AG08396 (cell line): Measurements from ENCODE around the gene CAMTA1.
"Not testable (repeated sequence)": the region's sequence is repeated elsewhere in the genome, so short reads cannot be mapped to it uniquely, and the experiment has no call there.

Experiments used
- DNase-seq: peaks from one replicate; pipeline ENCODE4 v3.0.0; 2012; ENCODE audit warnings: low spot score, mixed read lengths

The CAMTA1 gene

DNA sequence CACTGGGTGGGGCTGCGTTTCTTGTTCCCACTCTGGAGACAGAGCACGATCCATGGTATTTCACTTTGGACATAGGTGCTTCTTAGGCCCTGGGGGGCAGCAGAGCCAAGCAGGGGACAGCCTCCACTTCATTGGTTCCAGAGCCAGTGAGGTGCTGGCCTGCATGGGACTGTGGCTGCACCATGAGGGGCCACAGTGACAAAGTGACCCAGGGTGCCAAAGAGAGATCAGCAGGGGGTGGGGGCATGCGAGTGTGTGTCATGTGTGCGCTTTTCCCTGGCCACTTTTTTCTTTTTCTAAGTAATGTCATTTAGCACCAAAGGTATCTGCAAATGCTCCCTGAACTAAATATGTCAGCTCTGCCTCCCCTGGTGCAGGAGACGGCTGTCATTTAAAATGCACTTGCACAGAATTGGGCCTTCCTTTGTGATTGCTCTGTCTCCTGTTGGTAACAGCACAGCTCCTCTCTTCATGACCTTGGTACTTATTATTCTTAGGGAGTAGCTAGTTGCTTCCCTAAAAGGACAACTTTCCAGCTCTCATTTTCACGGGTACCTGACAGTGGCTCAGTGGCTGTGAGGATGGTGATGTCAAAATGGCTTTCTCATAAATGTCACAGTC lies 910.4 kb downstream of the CAMTA1 start:
- no peak for DNase-seq

DNA sequence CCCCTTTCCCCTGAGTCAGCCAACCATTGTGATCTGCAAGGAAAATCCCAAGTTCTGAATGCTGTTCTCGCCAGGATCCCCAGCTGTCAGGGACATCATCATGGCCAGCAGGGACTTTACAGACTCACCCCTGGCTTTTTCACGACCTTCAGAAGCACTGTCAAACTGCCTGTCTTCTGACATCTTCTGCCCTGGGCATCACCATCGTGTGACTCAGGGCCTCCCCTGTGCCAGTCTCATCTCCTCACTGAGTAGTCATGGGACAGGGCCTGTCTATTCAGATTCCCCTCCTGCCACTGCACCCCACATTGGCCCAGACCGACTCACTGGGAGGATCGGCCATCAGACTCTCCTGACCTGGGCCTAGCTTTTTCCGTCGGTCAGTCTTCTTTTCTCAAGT lies 913.4 kb downstream of the CAMTA1 start:
- DNase-seq, result no peak

DNA sequence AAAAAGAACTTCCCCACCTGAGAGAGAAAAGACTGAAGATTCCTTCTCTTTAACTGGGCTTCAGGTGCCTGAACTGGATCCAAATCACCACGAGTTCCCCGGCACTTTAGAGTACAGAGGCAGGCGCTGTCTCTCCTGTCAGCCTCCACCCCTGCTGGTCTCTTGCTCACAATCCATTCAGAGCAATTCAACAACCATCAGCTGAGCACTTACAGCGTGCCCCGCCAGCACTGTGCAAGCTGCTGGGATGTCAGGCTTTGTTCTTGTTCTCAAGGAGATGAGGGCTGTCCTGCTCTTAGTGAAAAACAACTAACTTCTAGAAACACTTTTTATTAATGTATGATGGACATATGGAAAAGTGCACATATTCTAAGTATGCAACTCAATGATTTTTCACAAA lies 917.1 kb downstream of the CAMTA1 start:
- DNase-seq, result no peak

DNA sequence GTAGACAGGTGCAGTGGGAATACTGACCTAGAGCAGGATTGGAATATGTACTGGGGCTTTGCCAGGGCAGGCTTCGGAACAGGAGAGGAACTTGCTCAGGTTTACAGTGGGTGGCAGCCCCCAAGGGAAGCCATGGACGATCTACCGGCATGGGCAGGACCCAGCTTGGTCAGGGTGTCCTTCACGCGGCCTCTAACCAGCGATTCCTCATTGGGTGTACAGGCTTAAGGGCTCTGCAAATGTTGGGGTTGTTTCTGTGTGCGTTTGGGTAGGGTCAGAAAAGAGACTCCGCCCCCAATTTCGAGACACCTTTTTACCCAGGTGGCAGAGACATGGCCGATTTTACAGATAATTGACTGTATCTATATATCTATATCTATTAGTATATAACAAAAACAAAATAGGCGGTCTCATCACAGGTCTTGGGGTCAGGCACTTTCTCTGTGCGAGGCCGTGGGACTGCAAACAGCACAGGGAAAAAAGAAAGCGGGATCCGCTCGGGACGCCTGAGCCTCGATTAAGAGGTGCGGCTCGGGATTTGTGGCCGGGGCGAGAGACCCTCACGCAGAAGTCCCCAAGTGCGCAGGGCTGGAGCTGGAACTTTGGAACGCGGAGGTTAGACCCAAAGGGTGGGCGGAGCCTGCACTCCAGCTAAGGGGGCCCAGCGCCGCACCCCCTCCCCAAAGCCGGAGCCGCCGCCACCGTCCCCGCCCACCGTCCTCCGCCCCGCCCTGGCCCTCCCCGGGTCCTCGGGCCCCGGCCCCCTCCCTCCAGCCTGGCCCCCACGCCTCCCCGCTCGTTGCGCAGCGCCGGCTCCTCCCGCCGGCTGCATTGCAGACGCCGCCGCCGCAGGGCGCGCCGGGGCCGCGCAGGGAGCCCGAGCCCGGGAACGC lies 918.3 kb downstream of the CAMTA1 start:
- no peak for DNase-seq

DNA sequence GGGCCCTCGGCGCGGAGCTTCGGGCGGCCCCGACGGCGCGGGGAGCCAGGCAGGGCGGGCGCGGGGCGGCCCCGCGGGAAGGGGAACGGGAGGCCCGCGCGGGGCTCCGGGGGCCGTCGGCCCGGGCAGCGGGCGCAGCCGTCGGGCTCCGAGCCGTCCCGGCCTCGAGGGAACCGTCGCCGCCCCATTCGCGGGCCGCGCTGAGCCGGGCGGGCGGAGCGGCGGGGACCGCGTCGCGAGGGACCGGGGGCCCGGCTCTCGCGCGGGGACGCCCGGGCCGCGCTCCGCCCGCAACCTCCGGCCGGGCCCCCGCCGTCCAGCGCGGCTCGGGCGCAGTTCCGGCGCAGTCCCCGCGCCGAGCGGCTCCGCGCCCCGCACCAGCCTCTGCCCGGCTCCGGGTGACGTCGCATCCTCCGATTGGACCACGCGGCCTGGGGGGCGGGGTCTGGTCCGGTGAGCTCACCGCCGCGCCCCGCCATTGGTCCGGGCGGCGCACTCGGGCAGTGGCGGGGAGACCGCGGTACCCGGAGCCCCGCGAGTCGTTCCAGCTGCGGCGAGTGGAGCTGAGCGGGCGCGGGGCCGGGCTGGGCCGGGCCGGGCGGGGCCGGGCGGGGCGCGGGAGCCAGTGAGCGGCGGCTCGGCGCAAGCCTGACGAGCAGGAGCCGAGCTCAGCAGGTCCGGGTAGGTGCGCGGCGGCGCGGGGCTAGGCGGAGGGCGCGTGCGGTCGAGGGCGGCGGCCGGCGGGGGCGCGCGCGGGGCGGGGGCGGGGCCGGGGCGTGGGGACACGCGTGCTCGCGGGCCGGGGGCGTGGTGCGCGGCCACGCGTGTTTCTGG lies 919.2 kb downstream of the CAMTA1 start:
- DNase-seq, result peak; percentile 99

- DNase-seq, result no peak
Observed at GRCh38 chr1:7705048-7705907, 920.0 kb downstream of the CAMTA1 start.

DNA sequence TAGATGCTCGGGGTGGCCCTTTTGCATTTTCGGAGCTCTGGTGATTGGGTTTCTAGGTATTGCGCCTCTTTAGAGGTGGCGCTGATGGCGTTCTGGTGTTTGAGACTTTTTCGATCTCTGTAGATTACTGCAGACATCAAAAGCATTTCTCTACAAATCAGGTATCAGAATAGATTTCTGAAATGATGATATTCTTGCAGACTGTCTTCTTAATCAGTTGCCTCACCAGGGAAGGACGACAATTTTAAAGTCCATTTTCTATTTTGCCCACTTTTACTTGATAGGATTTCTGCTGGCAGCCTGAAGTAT lies 920.6 kb downstream of the CAMTA1 start:
- DNase-seq, result no peak

GRCh38 chr1:7707527-7707926 lies 922.3 kb downstream of the CAMTA1 start:
- no peak for DNase-seq

DNA sequence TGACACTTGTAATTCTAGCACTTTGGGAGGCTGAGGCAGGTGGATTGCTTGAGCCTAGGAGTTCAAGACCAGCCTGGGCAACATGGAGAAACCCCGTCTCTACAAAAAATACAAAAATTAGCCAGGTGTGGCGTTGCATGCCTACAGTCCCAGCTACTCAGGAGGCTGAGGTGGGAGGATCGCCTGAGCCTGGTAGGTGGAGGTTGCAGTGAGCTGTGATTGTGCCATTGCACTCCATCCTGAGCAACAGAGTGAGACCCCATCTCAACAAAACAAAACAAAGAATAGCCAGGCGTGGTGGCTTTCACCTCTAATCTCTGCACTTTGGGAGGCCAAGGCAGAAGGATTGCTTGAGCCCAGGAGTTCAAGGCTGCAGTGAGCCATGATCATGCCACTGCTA lies 922.8 kb downstream of the CAMTA1 start:
- DNase-seq, result not testable (repeated sequence)

GRCh38 chr1:7710859-7711258 lies 925.6 kb downstream of the CAMTA1 start:
- DNase-seq, result no peak

DNA sequence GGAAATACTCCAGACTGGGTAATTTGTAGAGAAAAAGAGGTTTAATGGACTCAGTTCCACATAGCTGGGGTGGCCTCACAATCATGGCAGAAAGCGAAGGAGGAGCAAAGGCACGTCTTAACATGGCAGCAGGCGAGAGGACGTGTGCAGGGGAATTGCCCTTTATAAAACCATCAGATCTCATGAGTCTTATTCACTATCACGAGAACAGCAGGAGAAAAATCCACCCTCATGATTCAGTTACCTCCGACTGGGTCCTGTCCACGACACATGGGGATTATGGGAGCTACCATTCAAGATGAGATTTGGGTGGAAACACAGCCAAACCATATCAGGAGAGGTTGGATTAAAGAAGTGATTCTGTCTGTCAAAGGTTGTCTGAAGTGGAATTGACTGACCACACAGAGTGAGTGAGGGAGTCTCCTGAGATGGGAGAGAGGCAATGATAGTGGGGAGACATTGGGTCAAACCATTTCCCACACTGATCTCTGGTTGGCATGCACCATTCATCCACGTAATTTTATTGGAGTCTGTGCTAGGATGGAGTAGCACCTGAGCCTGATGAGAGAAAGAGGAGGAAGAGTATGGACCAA lies 927.6 kb downstream of the CAMTA1 start:
- no peak for DNase-seq

DNA sequence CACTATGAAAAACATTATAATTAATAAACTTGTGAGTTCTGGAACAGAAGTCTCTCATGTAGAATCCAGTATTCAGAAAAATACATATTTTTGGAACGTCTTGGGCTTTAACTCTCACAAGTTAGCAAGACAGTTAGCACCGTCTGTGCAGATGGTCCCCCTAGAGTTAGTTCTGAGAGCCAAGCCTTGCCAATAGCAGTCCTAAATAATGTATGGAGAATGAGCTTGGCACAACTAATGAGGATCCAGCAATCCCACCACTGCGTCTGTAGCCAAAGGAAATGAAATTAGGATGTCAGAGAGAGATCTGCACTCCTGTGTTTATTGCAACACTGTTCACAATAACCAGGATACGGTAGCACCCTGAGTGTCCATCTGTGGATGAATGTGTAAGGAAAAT lies 931.3 kb downstream of the CAMTA1 start:
- DNase-seq, result no peak

DNA sequence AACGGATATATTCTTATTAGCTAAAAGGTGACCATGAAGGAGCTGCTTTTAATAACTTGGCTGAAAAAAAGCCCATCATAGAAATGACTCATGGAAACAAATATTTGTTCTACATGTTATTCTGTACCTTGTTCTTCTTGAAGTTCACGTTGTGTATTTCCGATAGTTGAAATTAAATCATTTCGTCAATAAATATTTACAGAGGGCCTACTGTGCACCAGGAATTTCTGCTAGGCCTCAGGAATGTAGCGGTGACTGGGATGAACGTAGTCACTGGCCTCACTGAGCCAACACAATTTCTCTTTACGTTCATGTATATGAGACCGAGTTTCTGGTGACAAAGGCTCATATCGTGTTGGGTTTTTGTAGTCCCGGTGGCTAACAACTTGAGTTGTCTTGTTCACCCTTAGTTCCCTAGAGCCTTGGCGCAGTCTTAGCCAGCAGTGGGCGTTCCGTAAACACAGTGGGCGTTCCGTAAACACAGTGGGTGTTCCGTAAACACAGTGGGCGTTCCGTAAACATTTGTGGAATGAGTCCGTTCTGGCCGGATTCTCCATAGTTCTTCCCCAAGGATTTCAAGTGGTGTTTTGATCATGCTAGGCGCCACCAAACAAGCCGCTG lies 932.6 kb downstream of the CAMTA1 start:
- DNase-seq, result no peak

- no peak for DNase-seq
Observed at GRCh38 chr1:7719468-7720094, 934.3 kb downstream of the CAMTA1 start.

DNA sequence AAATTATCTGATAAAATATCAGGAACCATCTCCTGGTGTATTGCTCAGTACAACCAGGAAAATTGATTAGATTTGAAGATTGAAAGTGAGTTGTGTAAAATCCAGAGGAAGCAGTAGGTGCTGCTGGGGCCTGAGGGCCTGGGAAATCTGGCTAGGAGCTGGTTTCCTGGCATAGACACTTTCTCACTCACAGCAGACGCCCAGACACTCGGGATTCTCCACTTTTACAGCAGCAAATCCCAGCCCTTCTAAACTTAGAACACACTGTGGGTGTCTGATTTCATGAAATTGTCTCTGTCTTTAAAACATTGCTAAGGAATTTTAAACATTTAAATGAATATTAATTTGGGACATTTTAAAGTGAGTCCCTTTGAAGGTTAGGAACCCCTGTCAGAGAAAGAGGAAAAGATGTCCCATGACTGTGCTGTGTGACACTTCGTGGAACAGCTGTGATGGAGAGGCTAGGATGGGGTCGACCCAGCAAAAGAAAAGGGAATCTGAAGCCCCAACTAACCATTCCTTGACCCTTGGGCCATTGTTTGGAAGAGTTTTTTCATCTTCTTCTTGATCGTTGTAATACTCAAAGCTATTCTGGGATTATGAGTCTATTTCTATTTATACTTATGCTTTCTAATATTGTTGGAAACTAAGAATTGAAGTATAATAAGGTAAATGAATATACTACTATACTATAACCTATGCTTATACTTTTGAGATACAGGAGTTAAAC lies 936.9 kb downstream of the CAMTA1 start:
- DNase-seq, result no peak

- no peak for DNase-seq
Observed at GRCh38 chr1:7722670-7723012, 937.4 kb downstream of the CAMTA1 start.

GRCh38 chr1:7726623-7727022 lies 941.4 kb downstream of the CAMTA1 start:
- no peak for DNase-seq

DNA sequence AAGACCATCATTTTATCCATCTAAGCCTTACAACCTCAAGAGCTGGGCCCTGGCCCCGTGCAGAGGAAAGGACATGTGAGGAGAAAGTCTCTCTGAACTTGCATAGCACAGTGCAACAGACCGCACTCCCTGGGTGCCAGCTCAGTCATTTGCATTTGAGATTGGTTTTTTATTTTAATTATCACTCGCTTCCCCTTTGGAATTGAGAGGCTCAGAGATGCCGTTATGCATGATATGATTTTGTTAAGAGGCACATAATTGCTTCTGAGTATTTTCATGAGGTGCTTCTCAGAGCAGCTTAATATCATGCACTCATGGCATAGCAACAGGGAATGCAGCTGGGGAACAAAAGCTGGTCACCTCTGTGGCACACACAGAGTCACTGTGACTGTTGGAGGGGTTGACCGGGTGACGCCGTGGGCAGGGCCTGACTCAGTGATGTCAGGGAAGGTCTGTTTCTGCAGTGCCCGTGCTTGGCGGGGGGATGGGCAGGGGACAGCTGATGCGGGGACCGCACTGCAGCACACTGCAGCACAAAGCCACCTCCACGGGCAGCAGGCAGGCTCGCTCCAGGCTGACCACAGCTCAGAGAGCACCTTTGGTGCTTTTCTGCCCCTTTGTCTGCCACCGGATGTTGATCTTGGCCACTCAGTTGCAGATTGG lies 942.7 kb downstream of the CAMTA1 start:
- DNase-seq, result no peak

DNA sequence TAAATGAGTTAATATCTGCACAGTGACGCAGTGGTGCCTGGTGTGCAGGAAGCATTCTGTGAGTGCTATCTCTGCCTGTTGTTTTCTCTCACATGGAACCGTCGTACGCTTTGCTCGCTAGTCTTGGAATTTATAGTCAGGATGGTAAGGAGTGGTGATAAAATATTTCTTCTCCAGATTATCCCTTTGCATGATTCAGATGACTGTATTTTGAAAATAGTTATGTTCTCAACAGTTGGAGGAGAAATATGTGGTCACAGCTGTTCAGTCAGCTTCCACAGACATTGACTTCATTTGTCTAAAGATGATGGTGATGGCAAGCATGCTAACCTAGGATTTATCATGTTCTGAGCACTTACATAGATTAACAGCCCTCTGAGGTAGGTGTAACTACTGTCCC lies 944.5 kb downstream of the CAMTA1 start:
- no peak for DNase-seq

DNA sequence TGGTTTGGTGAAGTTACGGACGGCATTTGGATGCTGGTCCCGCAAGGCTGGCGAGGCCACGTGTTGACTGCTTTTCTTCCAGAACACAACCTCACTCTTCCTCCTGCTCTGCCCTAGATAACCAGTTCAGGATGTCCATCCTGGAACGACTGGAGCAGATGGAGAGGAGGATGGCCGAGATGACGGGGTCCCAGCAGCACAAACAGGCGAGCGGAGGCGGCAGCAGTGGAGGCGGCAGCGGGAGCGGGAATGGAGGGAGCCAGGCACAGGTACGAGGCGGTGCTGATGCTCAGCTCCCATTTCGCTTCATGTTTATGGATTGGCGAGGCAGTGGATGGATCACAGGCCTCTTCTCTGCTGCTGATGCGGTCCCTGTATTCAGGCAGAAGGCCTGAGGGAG lies 947.1 kb downstream of the CAMTA1 start:
- no peak for DNase-seq
